Mesenchymal stem cell (in vitro differentiated cells and primary cell): ENCODE results near the gene PRR18.
A peak's percentile ranks its signal among the peaks of the same experiment; 100 is the strongest.

Experiments
- DNase-seq: peaks from one replicate; pipeline ENCODE4 v3.0.0-alpha.2; 2013
- H2AFZ ChIP-seq: one replicate; pipeline ENCODE4 v1.6.1; 2013; ENCODE audit warnings: low read depth, mild to moderate bottlenecking, control low read depth, inconsistent platforms, low read length, moderate library complexity
- H2AK5ac ChIP-seq: 2 replicates; pipeline ENCODE4 v1.6.1; 2013; ENCODE audit warnings: low read length, moderate library complexity, mild to moderate bottlenecking, inconsistent platforms; ENCODE audit not compliant: severe bottlenecking
- H2BK120ac ChIP-seq: one replicate; pipeline ENCODE4 v1.6.1; 2013; ENCODE audit warnings: low read depth, mild to moderate bottlenecking, inconsistent platforms, low read length, moderate library complexity
- H2BK12ac ChIP-seq, 2 experiments: one replicate each; pipeline ENCODE4 v1.6.1; 2013; ENCODE audit warnings: inconsistent platforms in 2 of 2, low read length in 2 of 2, mild to moderate bottlenecking in 2 of 2, moderate library complexity in 2 of 2, control low read depth in 1 of 2
- H2BK15ac ChIP-seq: one replicate; pipeline ENCODE4 v1.6.1; 2013; ENCODE audit warnings: mild to moderate bottlenecking, low read depth, inconsistent platforms; ENCODE audit not compliant: poor library complexity, severe bottlenecking
- H2BK5ac ChIP-seq: 2 replicates; pipeline ENCODE4 v1.6.1; 2013; ENCODE audit warnings: low read depth, mild to moderate bottlenecking, low read length, control low read depth, inconsistent platforms; ENCODE audit not compliant: poor library complexity, severe bottlenecking
- H3K14ac ChIP-seq, 2 experiments: one replicate each; pipeline ENCODE4 v1.6.1; 2013; ENCODE audit warnings: inconsistent platforms in 2 of 2, low read length in 2 of 2, control low read depth in 1 of 2, mild to moderate bottlenecking in 1 of 2, moderate library complexity in 1 of 2
- H3K18ac ChIP-seq, 2 experiments: one replicate each; pipeline ENCODE4 v1.6.1; 2013; ENCODE audit warnings: inconsistent platforms in 2 of 2, low read length in 2 of 2, control low read depth in 1 of 2, low read depth in 1 of 2, mild to moderate bottlenecking in 1 of 2
- H3K23ac ChIP-seq, 2 experiments: one replicate each; pipeline ENCODE4 v1.6.1; 2013; ENCODE audit warnings: inconsistent platforms in 2 of 2, low read length in 2 of 2, mild to moderate bottlenecking in 2 of 2, moderate library complexity in 2 of 2, control low read depth in 1 of 2
- H3K27ac ChIP-seq: 2 replicates; pipeline ENCODE4 v1.5.1; 2013; ENCODE audit warnings: mild to moderate bottlenecking, moderate library complexity, low read length, control low read depth, inconsistent platforms; ENCODE audit not compliant: poor library complexity, severe bottlenecking
- H3K27me3 ChIP-seq, 2 experiments: 2 replicates each; pipeline versions ENCODE4 v1.6.1 to v1.7.0; 2013; ENCODE audit warnings: low read length in 2 of 2, mild to moderate bottlenecking in 2 of 2, moderate library complexity in 2 of 2, control low read depth in 1 of 2, inconsistent platforms in 1 of 2; ENCODE audit not compliant: control insufficient read depth in 1 of 2, insufficient read depth in 1 of 2
- H3K36me3 ChIP-seq, 2 experiments: 2 replicates each; pipeline versions ENCODE4 v1.6.1 to v1.7.0; 2013; ENCODE audit warnings: low read length in 2 of 2, control low read depth in 1 of 2, inconsistent platforms in 1 of 2, low read depth in 1 of 2, mild to moderate bottlenecking in 1 of 2; ENCODE audit not compliant: insufficient read depth in 2 of 2, control insufficient read depth in 1 of 2
- H3K4ac ChIP-seq, 2 experiments: one replicate each; pipeline ENCODE4 v1.6.1; 2013; ENCODE audit warnings: inconsistent platforms in 2 of 2, low read length in 2 of 2, mild to moderate bottlenecking in 2 of 2, moderate library complexity in 2 of 2, control low read depth in 1 of 2, low read depth in 1 of 2
- H3K4me1 ChIP-seq: 2 replicates; pipeline ENCODE4 v1.6.1; 2013; ENCODE audit warnings: low read depth, low read length, control low read depth; ENCODE audit not compliant: control insufficient read depth, insufficient read depth
- H3K4me2 ChIP-seq: 2 replicates; pipeline ENCODE4 v1.6.1; 2013; ENCODE audit warnings: low read length, mild to moderate bottlenecking, inconsistent platforms; ENCODE audit not compliant: poor library complexity, severe bottlenecking
- H3K4me3 ChIP-seq, 2 experiments: 2 replicates each; pipeline versions ENCODE4 v1.5.1 to v1.7.0; 2013; ENCODE audit warnings: low read length in 2 of 2, mild to moderate bottlenecking in 2 of 2, control low read depth in 1 of 2, low read depth in 1 of 2; ENCODE audit not compliant: insufficient read depth in 1 of 2
- H3K79me1 ChIP-seq: replicated peaks from 2 replicates; pipeline ENCODE4 v1.6.1; 2013; ENCODE audit warnings: mild to moderate bottlenecking, control low read depth, low read length, inconsistent platforms; ENCODE audit not compliant: poor library complexity, severe bottlenecking
- H3K9ac ChIP-seq: 2 replicates; pipeline ENCODE4 v1.7.0; 2013; ENCODE audit warnings: mild to moderate bottlenecking, low read length, moderate library complexity
- H3K9me3 ChIP-seq: 2 replicates; pipeline ENCODE4 v1.7.0; 2013; ENCODE audit warnings: mild to moderate bottlenecking, low read length; ENCODE audit not compliant: control insufficient read depth
- H4K8ac ChIP-seq: one replicate; pipeline ENCODE4 v1.6.1; 2013; ENCODE audit warnings: inconsistent platforms, mild to moderate bottlenecking, low read length, moderate library complexity
- H4K91ac ChIP-seq: one replicate; pipeline ENCODE4 v1.6.1; 2013; ENCODE audit warnings: mild to moderate bottlenecking, low read length, inconsistent platforms
- WGBS: methylation state at CpG from one replicate; pipeline ENCODE4 v1.1.7; 2013; ENCODE audit warnings: mixed read lengths; 5-methylcytosine and 5-hydroxymethylcytosine counted together

Gene PRR18

DNA sequence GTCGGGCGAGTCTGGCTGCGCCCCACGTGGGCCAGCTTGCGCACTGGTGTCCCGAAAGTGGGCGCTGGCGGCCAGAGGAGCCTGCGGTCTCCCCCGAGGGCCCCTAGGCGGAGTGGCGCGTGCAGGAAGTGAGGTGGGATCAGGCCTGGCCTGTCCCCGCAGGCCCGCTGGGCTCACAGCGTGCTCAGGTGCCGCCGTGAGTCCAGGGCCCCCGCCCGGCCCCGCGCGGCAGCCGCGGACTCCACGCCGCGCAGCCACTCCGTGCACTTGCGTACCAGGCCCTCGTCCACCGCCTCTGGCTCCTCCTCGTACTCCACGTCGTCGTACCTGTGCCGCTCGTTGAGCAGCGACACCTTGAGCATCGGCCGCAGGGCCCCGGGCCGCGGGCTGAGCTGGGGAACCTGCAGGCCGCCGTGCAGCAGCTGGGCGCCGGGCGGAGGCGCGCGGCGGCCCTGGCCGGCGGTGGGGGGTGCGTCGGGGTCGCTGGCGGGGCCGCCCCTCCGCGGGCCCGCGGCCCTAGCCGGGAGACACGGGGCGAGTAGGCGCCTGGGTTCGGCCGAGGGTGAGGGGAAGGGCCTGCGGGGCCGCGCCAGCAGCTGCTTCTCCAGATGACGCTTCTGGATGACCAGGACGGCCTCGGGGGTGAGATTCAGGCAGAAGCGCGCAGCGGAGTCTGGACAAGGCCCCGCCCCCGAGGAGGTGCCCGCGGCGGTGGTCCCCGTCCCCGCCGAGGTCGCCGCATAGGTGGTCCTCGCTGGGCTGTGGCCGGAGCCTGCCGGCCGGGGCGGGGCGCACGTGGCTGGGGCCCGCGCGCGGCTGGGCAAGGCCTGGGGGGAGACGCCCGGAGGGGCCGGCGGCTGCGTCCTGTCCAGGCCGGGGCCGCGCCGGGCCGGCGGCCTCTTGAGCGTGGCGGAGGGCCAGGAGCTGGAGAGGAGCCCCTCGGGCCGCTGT, 835 bp downstream of the PRR18 start:
- WGBS = 9% methylated on average over 87 of the region's 115 CpGs
- H3K4me2 ChIP-seq = peak overlapping the region; percentile 100
- H3K27me3 ChIP-seq = peaks cover 38 to 71% of the 10 kb centered on the region in 2 experiments
- no peaks in the 10 kb centered on the region for H3K9me3 ChIP-seq
- H3K4ac ChIP-seq = no peak overlapping the region
- no peak overlapping the region for H3K18ac ChIP-seq
- peak overlapping the region in 1 of 2 experiments; percentile 56 for H3K4me3 ChIP-seq
- no peak overlapping the region for H3K27ac ChIP-seq
- no peak overlapping the region for H4K91ac ChIP-seq
- no peak overlapping the region for H2BK5ac ChIP-seq
- H2BK12ac ChIP-seq = no peak overlapping the region
- no peaks in the 10 kb centered on the region for H3K36me3 ChIP-seq
- H4K8ac ChIP-seq = no peak overlapping the region
- H3K79me1 ChIP-seq = no peaks in the 10 kb centered on the region
- no peak overlapping the region for H2AFZ ChIP-seq
- H3K9ac ChIP-seq = no peak overlapping the region
- peaks cover 17% of the 10 kb centered on the region for H3K4me1 ChIP-seq
- H3K14ac ChIP-seq = no peak overlapping the region
- no peak overlapping the region for H2BK120ac ChIP-seq
- peak; percentile 9 for DNase-seq
- H2AK5ac ChIP-seq = no peak overlapping the region
- H3K23ac ChIP-seq = no peak overlapping the region
- H2BK15ac ChIP-seq = no peak overlapping the region

DNA sequence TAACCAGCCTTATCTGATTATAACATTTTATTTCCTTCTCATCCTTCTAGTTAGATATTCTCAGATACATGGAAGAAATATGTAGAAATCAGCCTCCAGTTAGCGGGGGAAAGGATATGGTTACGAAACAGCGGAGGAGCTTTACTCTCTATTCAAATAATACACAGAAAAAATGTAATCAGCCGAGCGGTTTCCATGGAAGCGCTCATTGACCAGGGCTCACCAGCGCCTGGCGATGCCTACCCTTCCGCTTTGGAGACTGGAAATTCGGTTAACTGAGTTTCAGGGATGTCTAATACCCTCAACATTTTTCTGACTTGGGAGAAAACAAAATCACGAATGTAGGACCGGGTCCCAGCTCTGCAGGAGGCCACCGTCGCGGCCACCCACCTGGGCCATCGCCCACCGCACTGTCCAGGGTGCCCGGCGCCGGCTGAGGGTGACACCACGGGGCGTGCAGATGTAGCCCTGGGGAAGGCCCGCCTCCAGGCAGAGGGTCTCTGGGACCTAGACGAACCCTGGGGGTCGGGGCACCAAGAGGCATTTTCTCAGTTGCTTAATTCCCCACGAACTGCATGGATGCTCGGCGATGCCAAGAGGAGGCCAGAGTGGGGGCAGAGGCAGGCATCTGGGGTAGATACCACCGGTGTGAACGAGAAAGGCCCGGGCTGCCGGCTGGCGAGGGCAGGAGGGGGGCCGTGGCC, 1.7 kb downstream of the PRR18 start:
- Histone ChIP-seq H2AK5ac (no peak overlapping the region), H2BK12ac (no peak overlapping the region), H3K4me3 (no peak overlapping the region), H2BK120ac (no peak overlapping the region), H2BK5ac (no peak overlapping the region), H3K36me3 (no peaks in the 10 kb centered on the region), H3K27ac (no peak overlapping the region), H3K4me1 (peaks cover 17% of the 10 kb centered on the region), H2AFZ (no peak overlapping the region), H3K9ac (no peak overlapping the region), H2BK15ac (no peak overlapping the region), H3K4ac (no peak overlapping the region), H3K18ac (no peak overlapping the region), H4K91ac (no peak overlapping the region), H3K4me2 (no peak overlapping the region), H4K8ac (no peak overlapping the region), H3K79me1 (no peaks in the 10 kb centered on the region), H3K27me3 (peaks cover 38 to 71% of the 10 kb centered on the region in 2 experiments), H3K23ac (no peak overlapping the region), H3K14ac (no peak overlapping the region), H3K9me3 (no peaks in the 10 kb centered on the region)
- 88% methylated on average over 34 of the region's 34 CpGs for WGBS
- no peak for DNase-seq

GRCh38 chr6:166305562-166306117, 2.6 kb downstream of the PRR18 start:
- Histone ChIP-seq H3K18ac (no peak overlapping the region), H3K9ac (no peak overlapping the region), H2BK12ac (no peak overlapping the region), H3K27me3 (peaks cover 38 to 71% of the 10 kb centered on the region in 2 experiments), H2BK120ac (no peak overlapping the region), H3K4me1 (peaks cover 17% of the 10 kb centered on the region), H2BK15ac (no peak overlapping the region), H3K79me1 (no peaks in the 10 kb centered on the region), H3K14ac (no peak overlapping the region), H3K4me2 (no peak overlapping the region), H2BK5ac (no peak overlapping the region), H3K36me3 (no peaks in the 10 kb centered on the region), H3K4me3 (no peak overlapping the region), H2AK5ac (no peak overlapping the region), H3K4ac (no peak overlapping the region), H3K9me3 (no peaks in the 10 kb centered on the region), H3K23ac (no peak overlapping the region), H2AFZ (no peak overlapping the region), H3K27ac (no peak overlapping the region), H4K91ac (no peak overlapping the region), H4K8ac (no peak overlapping the region)
- no peak for DNase-seq
- WGBS = 66% methylated on average over 9 of the region's 10 CpGs

GRCh38 chr6:166304106-166304505, 4.1 kb downstream of the PRR18 start:
- 81% methylated on average over 3 of the region's 3 CpGs for WGBS
- Histone ChIP-seq H2AFZ (no peak overlapping the region), H3K14ac (no peak overlapping the region), H3K79me1 (no peaks in the 10 kb centered on the region), H3K18ac (no peak overlapping the region), H3K4ac (no peak overlapping the region), H4K8ac (no peak overlapping the region), H3K23ac (no peak overlapping the region), H2BK12ac (no peak overlapping the region), H3K36me3 (no peaks in the 10 kb centered on the region), H3K9ac (no peak overlapping the region), H3K9me3 (no peaks in the 10 kb centered on the region), H4K91ac (no peak overlapping the region), H3K27me3 (peaks cover 25 to 59% of the 10 kb centered on the region in 2 experiments), H2BK5ac (no peak overlapping the region), H3K4me3 (no peak overlapping the region), H3K4me2 (no peak overlapping the region), H3K4me1 (peaks cover 17% of the 10 kb centered on the region), H2AK5ac (no peak overlapping the region), H2BK120ac (no peak overlapping the region), H2BK15ac (no peak overlapping the region), H3K27ac (no peak overlapping the region)
- DNase-seq = no peak
